IPS-18c (cell line): Measurements from ENCODE around the gene RFX3.

Experiments used
- H3K4me3 ChIP-seq: 2 replicates; pipeline ENCODE4 v1.7.0; 2013; ENCODE audit warnings: low read depth, mild to moderate bottlenecking, low read length, moderate library complexity; ENCODE audit not compliant: insufficient read depth
- H3K9me3 ChIP-seq: one replicate; pipeline ENCODE4 v1.6.1; 2013; ENCODE audit warnings: mild to moderate bottlenecking, low read length, moderate library complexity; ENCODE audit not compliant: control insufficient read depth, insufficient read depth

RFX3 gene

GRCh38 chr9:3181049-3181953, 344.5 kb downstream of the RFX3 start:
- H3K4me3 ChIP-seq: peak overlapping the region; percentile 72

GRCh38 chr9:3180696-3181048, 345.1 kb downstream of the RFX3 start:
- H3K9me3 ChIP-seq: no peaks in the 10 kb centered on the region
- peak overlapping the region; percentile 72 for H3K4me3 ChIP-seq

More at GRCh38 chr9:3181049-3181953, 344.5 kb downstream of the RFX3 start:
- H3K9me3 ChIP-seq: no peaks in the 10 kb centered on the region

- Histone ChIP-seq H3K9me3 (no peaks in the 10 kb centered on the region), H3K4me3 (no peak overlapping the region)
These were observed 346.1 kb downstream of the RFX3 start for GRCh38 chr9:3179711-3180110.

GRCh38 chr9:3177936-3178335, 347.9 kb downstream of the RFX3 start:
- no peak overlapping the region for H3K4me3 ChIP-seq
- H3K9me3 ChIP-seq: no peaks in the 10 kb centered on the region

- Histone ChIP-seq H3K4me3 (no peak overlapping the region), H3K9me3 (no peaks in the 10 kb centered on the region)
These were observed 348.5 kb downstream of the RFX3 start for GRCh38 chr9:3177146-3177761.

- no peak overlapping the region for H3K4me3 ChIP-seq
- H3K9me3 ChIP-seq: no peaks in the 10 kb centered on the region
These were observed 352.4 kb downstream of the RFX3 start for GRCh38 chr9:3173374-3173773.

- Histone ChIP-seq H3K9me3 (no peaks in the 10 kb centered on the region), H3K4me3 (no peak overlapping the region)
These were observed 355.0 kb downstream of the RFX3 start for GRCh38 chr9:3170819-3171218.
